ENCODE results near the gene FAM50A.
A peak's percentile ranks its signal among the peaks of the same experiment; 100 is the strongest.

Gene FAM50A

GRCh38 chrX:154412468-154412867, 31.5 kb upstream of the FAM50A start:
- no peak for FAIRE-seq

GRCh38 chrX:154413142-154413541, 30.8 kb upstream of the FAM50A start:
- DNase-seq (ENCODE audit: low spot score) (no peak), FAIRE-seq (no peak)

More at GRCh38 chrX:154412468-154412867, 31.5 kb upstream of the FAM50A start:
- DNase-seq (ENCODE audit: low spot score) = no peak

GRCh38 chrX:154417157-154417556, 26.8 kb upstream of the FAM50A start:
- DNase-seq (ENCODE audit: low spot score) = peak; percentile 23
- peak; percentile 55 for FAIRE-seq

- FAIRE-seq (no peak), DNase-seq (ENCODE audit: low spot score) (no peak)
Measured at GRCh38 chrX:154419189-154419588, 24.8 kb upstream of the FAM50A start.

- DNase-seq (ENCODE audit: low spot score) (no peak), FAIRE-seq (no peak)
Measured at GRCh38 chrX:154419688-154420401, 24.1 kb upstream of the FAM50A start.

- DNase-seq (ENCODE audit: low spot score) (no peak), FAIRE-seq (no peak)
Measured at GRCh38 chrX:154420402-154420756, 23.6 kb upstream of the FAM50A start.

GRCh38 chrX:154426916-154427770, 16.8 kb upstream of the FAM50A start:
- DNase-seq (ENCODE audit: low spot score) = no peak
- no peak for FAIRE-seq

GRCh38 chrX:154428176-154429171, 15.5 kb upstream of the FAM50A start, which contains the start of gene ATP6AP1:
Gene ATP6AP1, plus strand, starts transcription at chrX:154428677. Its CDS starts 16 bp downstream, at chrX:154428693.
- FAIRE-seq (peak; percentile 84), DNase-seq (ENCODE audit: low spot score) (peak; percentile 86)

- no peak for FAIRE-seq
Measured at GRCh38 chrX:154429711-154430110, 14.2 kb upstream of the FAM50A start.

GRCh38 chrX:154430479-154430878, 13.5 kb upstream of the FAM50A start:
- FAIRE-seq = no peak
- DNase-seq (ENCODE audit: low spot score) = no peak

More at GRCh38 chrX:154429711-154430110, 14.2 kb upstream of the FAM50A start:
- DNase-seq (ENCODE audit: low spot score) = no peak

- no peak for DNase-seq (ENCODE audit: low spot score)
- FAIRE-seq = no peak
Measured at GRCh38 chrX:154430916-154431315, 13.0 kb upstream of the FAM50A start.

- DNase-seq (ENCODE audit: low spot score) (no peak), FAIRE-seq (no peak)
Measured at GRCh38 chrX:154431341-154431740, 12.6 kb upstream of the FAM50A start.

- DNase-seq (ENCODE audit: low spot score) = no peak
- FAIRE-seq = no peak
Measured at GRCh38 chrX:154432210-154432609, 11.7 kb upstream of the FAM50A start.

- FAIRE-seq = no peak
- no peak for DNase-seq (ENCODE audit: low spot score)
Measured at GRCh38 chrX:154433605-154434004, 10.3 kb upstream of the FAM50A start.

- DNase-seq (ENCODE audit: low spot score) (no peak), FAIRE-seq (no peak)
Measured at GRCh38 chrX:154434394-154435168, 9.4 kb upstream of the FAM50A start.

GRCh38 chrX:154435171-154435733, 8.7 kb upstream of the FAM50A start:
- DNase-seq (ENCODE audit: low spot score) = no peak
- FAIRE-seq = no peak

- DNase-seq (ENCODE audit: low spot score) = no peak
- no peak for FAIRE-seq
Measured at GRCh38 chrX:154436374-154436982, 7.5 kb upstream of the FAM50A start.

- no peak for FAIRE-seq
- no peak for DNase-seq (ENCODE audit: low spot score)
Measured at GRCh38 chrX:154436983-154437752, 6.8 kb upstream of the FAM50A start, which contains the start of gene GDI1. Gene GDI1, plus strand, starts transcription at chrX:154437154. Its CDS starts 101 bp downstream, at chrX:154437255.

Measured in RCC 7860 (cell line).